WTC11 (cell line): ENCODE measurements around the gene NRG3.

Experiments
- AFF4 ChIP-seq: sonication (generic); formaldehyde crosslinking; IDR thresholded peaks from 2 replicates; pipeline ENCODE4 v1.8.1; 2023; ENCODE audit warnings: mild to moderate bottlenecking, missing genetic modification reagents, borderline replicate concordance
- CREB1 ChIP-seq: sonication (generic); formaldehyde crosslinking; IDR thresholded peaks from 2 replicates; pipeline ENCODE4 v1.8.0; 2023; ENCODE audit warnings: mild to moderate bottlenecking, missing genetic modification reagents
- CREM ChIP-seq: sonication (generic); formaldehyde crosslinking; IDR thresholded peaks from 2 replicates; pipeline ENCODE4 v1.8.1; 2022; ENCODE audit warnings: mild to moderate bottlenecking, missing genetic modification reagents, moderate library complexity
- CTCF ChIP-seq: fragments of 200-600 bp; IDR thresholded peaks from 2 replicates; pipeline ENCODE4 v1.8.0; 2022; ENCODE audit warnings: antibody characterized with exemption
- GABPB1 ChIP-seq: sonication (generic); formaldehyde crosslinking; IDR thresholded peaks from 2 replicates; pipeline ENCODE4 v1.8.1; 2023; ENCODE audit warnings: mild to moderate bottlenecking, missing genetic modification reagents
- JUN ChIP-seq: sonication (generic); formaldehyde crosslinking; IDR thresholded peaks from 2 replicates; pipeline ENCODE4 v1.8.0; 2023; ENCODE audit warnings: mild to moderate bottlenecking, missing genetic modification reagents
- MAX ChIP-seq: sonication (generic); formaldehyde crosslinking; IDR thresholded peaks from 2 replicates; pipeline ENCODE4 v1.8.0; 2022; ENCODE audit warnings: mild to moderate bottlenecking, missing genetic modification reagents
- NR2C2 ChIP-seq: sonication (generic); formaldehyde crosslinking; IDR thresholded peaks from 2 replicates; pipeline ENCODE4 v1.8.0; 2022; ENCODE audit warnings: mild to moderate bottlenecking, missing genetic modification reagents
- SP1 ChIP-seq: sonication (generic); formaldehyde crosslinking; conservative IDR thresholded peaks from 2 replicates; pipeline ENCODE4 v1.8.1; 2022; ENCODE audit warnings: missing genetic modification reagents
- ZNF512 ChIP-seq: sonication (generic); formaldehyde crosslinking; IDR thresholded peaks from 2 replicates; pipeline ENCODE4 v1.8.1; 2022; ENCODE audit warnings: missing genetic modification reagents, borderline replicate concordance

GRCh38 chr10:82938331-82938730, 1063.3 kb downstream of the NRG3 start:
- TF ChIP-seq GABPB1 (CRISPR knock-in tag) = no peak
- TF ChIP-seq CTCF = no peak
- no peak for TF ChIP-seq CREM
- TF ChIP-seq ZNF512 = no peak
- TF ChIP-seq MAX (CRISPR knock-in tag) = no peak
- TF ChIP-seq SP1 = no peak
- TF ChIP-seq JUN = no peak
- TF ChIP-seq CREB1 (CRISPR knock-in tag) = no peak
- TF ChIP-seq AFF4 (CRISPR knock-in tag) = no peak
- TF ChIP-seq NR2C2 (CRISPR knock-in tag) = no peak
